WERI-Rb-1 (cell line): ENCODE data around the gene EDARADD.

ENCODE experiments used
- DNase-seq: peaks from one replicate; pipeline ENCODE4 v3.0.0-alpha.2; 2020
- H3K27ac ChIP-seq: fragments of 250-450 bp; sonication (Bioruptor Pico); 2 replicates; pipeline ENCODE4 v1.5.1; 2020; ENCODE audit warnings: mild to moderate bottlenecking, moderate library complexity
- H3K27me3 ChIP-seq: fragments of 250-450 bp; sonication (Bioruptor Pico); 2 replicates; pipeline ENCODE4 v1.5.1; 2021; ENCODE audit warnings: mild to moderate bottlenecking, low read depth, moderate library complexity; ENCODE audit not compliant: insufficient read depth, severe bottlenecking
- H3K36me3 ChIP-seq: fragments of 250-450 bp; sonication (Bioruptor Pico); 2 replicates; pipeline ENCODE4 v1.5.1; 2020; ENCODE audit warnings: mild to moderate bottlenecking, moderate library complexity
- H3K4me3 ChIP-seq: 2 replicates; pipeline ENCODE4 v1.5.1; 2011; ENCODE audit warnings: low read depth, mild to moderate bottlenecking, control low read depth, low read length
- H3K9me3 ChIP-seq: fragments of 250-450 bp; sonication (Bioruptor Pico); 2 replicates; pipeline ENCODE4 v1.5.1; 2021; ENCODE audit warnings: mild to moderate bottlenecking, moderate library complexity; ENCODE audit not compliant: severe bottlenecking
- CTCF ChIP-seq: IDR thresholded peaks from 2 replicates; pipeline ENCODE4 v1.5.1; 2011; ENCODE audit warnings: low read depth, mild to moderate bottlenecking, control low read depth, inconsistent platforms, low read length

EDARADD gene

GRCh38 chr1:236523704-236524141 lies 129.6 kb downstream of the EDARADD start, which contains the start of gene LGALS8:
TSS of gene LGALS8 (plus strand) at chr1:236523982. CDS start at chr1:236526071, 2,089 bp downstream.
- peak within 1 kb of the TSS; percentile 59 for H3K4me3 ChIP-seq
- H3K27me3 ChIP-seq: no peaks in the 10 kb centered on the region
- peak within 1 kb of the TSS; percentile 12 for H3K27ac ChIP-seq
- no peak for TF ChIP-seq CTCF
- H3K36me3 ChIP-seq: peaks cover 11% of the 10 kb centered on the region
- H3K9me3 ChIP-seq: no peaks in the 10 kb centered on the region
- DNase-seq: peak; percentile 89

DNA sequence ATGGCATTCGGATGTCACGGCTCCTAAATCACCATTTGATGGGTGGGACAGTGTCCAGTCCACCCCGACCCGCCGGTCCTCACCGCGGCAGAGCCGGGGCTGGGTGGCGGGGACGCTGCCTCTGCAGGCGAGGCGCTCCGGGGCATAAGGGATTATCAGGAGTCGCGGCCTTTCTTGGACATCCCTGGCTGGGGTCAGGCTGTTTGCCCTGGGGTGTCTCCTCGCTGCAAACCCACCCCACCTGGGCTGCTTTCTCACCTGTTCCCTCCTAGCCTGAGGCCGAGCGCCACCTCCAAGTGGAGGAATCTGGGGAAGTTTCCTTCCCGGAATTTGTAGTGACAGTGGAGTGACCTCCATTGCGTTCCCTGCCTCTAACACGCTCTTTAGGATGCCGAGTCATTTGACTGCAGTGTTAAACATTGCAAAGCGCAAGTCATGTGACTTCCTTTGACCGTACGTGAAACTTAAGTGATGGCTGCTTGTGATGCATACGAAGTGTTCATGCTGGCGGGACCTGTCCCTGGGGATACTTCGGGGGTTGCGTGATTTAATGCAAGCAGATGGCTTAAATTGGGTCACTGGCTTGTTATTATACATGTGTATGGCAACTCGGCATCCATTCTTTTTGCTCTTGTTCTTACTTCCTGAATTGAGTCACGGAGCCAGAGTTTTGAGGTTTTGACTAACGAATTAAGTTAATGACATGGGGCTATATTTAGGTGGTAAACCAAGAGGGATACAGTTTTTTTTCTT lies 130.2 kb downstream of the EDARADD start:
- peak overlapping the region; percentile 59 for H3K4me3 ChIP-seq
- H3K36me3 ChIP-seq: peaks cover 11% of the 10 kb centered on the region
- H3K27me3 ChIP-seq: no peaks in the 10 kb centered on the region
- DNase-seq: peak; percentile 61
- H3K9me3 ChIP-seq: no peaks in the 10 kb centered on the region
- peak overlapping the region; percentile 12 for H3K27ac ChIP-seq
- TF ChIP-seq CTCF: no peak

- no peaks in the 10 kb centered on the region for H3K9me3 ChIP-seq
- H3K27me3 ChIP-seq: no peaks in the 10 kb centered on the region
- TF ChIP-seq CTCF: no peak
- H3K36me3 ChIP-seq: peaks cover 11% of the 10 kb centered on the region
- no peak overlapping the region for H3K27ac ChIP-seq
- peak overlapping the region; percentile 59 for H3K4me3 ChIP-seq
- DNase-seq: no peak
These were observed 130.8 kb downstream of the EDARADD start for GRCh38 chr1:236524895-236525184.

DNA sequence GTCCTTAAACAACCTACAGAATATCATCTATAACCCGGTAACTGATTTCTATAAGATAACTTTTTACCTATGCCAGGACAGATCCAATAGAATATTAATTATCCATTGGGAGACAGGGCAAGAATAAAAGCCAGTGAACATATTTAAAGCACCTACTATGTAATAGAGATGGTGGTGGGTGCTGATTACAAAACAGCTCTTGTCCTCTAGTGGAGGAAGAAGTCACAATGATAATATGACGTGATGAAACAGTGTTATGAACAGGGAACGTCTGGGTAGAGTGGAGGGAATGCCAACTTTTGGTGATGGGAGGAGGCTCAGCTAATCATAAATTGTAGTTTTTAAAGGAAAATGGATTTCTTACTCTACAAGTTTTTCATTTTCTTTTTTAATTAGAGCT lies 132.0 kb downstream of the EDARADD start:
- H3K9me3 ChIP-seq: no peaks in the 10 kb centered on the region
- H3K4me3 ChIP-seq: no peak overlapping the region
- DNase-seq: no peak
- peaks cover 11% of the 10 kb centered on the region for H3K36me3 ChIP-seq
- H3K27me3 ChIP-seq: no peaks in the 10 kb centered on the region
- H3K27ac ChIP-seq: no peak overlapping the region
- TF ChIP-seq CTCF: no peak

- no peak for TF ChIP-seq CTCF
- Histone ChIP-seq H3K27ac (no peak overlapping the region), H3K9me3 (no peaks in the 10 kb centered on the region), H3K4me3 (no peak overlapping the region), H3K27me3 (no peaks in the 10 kb centered on the region), H3K36me3 (peaks cover 14% of the 10 kb centered on the region)
- no peak for DNase-seq
These were observed 136.2 kb downstream of the EDARADD start for GRCh38 chr1:236530286-236530685.

DNA sequence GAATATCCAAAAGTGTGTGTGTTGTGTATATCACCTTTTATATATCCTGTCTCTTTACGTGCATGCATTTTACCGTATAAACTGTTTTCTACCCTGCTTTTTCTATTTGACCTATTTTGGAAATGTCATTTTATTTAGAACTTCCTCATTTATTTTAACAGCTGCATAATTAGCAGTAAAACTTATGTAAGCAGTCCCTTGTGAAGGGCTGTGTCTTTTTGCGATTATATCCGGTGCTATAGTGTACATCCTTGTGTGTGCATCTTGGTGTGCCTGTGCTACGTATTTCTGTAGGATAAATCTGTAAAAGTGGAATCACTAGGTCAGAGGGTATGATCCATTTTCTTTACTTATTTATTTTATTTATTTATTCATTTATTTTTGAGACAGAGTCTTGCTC lies 136.9 kb downstream of the EDARADD start:
- no peaks in the 10 kb centered on the region for H3K9me3 ChIP-seq
- H3K4me3 ChIP-seq: no peak overlapping the region
- no peak for DNase-seq
- no peak for TF ChIP-seq CTCF
- H3K27me3 ChIP-seq: no peaks in the 10 kb centered on the region
- no peak overlapping the region for H3K27ac ChIP-seq
- H3K36me3 ChIP-seq: peaks cover 12% of the 10 kb centered on the region
